Hepatocyte (in vitro differentiated cells): Measurements from ENCODE around the gene ILRUN. TPM values are rescaled to one million over a fixed set of nuclear protein-coding genes. Genes with fewer than 3 reads are reported as not detected.
"Not testable (repeated sequence)": the region's sequence is repeated elsewhere in the genome, so short reads cannot be mapped to it uniquely, and the experiment has no call there.

ENCODE experiments used
- DNase-seq: peaks from one replicate; pipeline ENCODE4 v3.0.0-alpha.2; 2016; ENCODE audit warnings: low spot score
- H2AFZ ChIP-seq: fragments of 200-600 bp; sonication (generic); 2 replicates; pipeline ENCODE4 v1.6.0; 2016; ENCODE audit warnings: antibody characterized with exemption, mild to moderate bottlenecking
- H3K27ac ChIP-seq: fragments of 200-600 bp; sonication (generic); 2 replicates; pipeline ENCODE4 v1.5.1; 2016; ENCODE audit warnings: mild to moderate bottlenecking
- H3K27me3 ChIP-seq: fragments of 200-600 bp; sonication (generic); 2 replicates; pipeline ENCODE4 v1.6.1; 2016
- H3K36me3 ChIP-seq: fragments of 200-600 bp; sonication (generic); replicated peaks from 2 replicates; pipeline ENCODE4 v1.5.1; 2016; ENCODE audit warnings: low read depth; ENCODE audit not compliant: insufficient read depth
- H3K4me1 ChIP-seq: fragments of 200-600 bp; sonication (generic); 2 replicates; pipeline ENCODE4 v1.5.1; 2016; ENCODE audit warnings: mild to moderate bottlenecking, moderate library complexity; ENCODE audit not compliant: insufficient read depth
- H3K4me2 ChIP-seq: fragments of 200-600 bp; sonication (generic); 2 replicates; pipeline ENCODE4 v1.6.0; 2016
- H3K4me3 ChIP-seq: fragments of 200-600 bp; sonication (generic); 2 replicates; pipeline ENCODE4 v1.5.1; 2016; ENCODE audit warnings: mild to moderate bottlenecking
- H3K79me2 ChIP-seq: fragments of 200-600 bp; sonication (generic); 2 replicates; pipeline ENCODE4 v1.6.0; 2017; ENCODE audit warnings: mild to moderate bottlenecking
- H3K9me2 ChIP-seq: fragments of 200-600 bp; sonication (generic); replicated peaks from 2 replicates; pipeline ENCODE4 v1.6.0; 2017; ENCODE audit warnings: mild to moderate bottlenecking; ENCODE audit not compliant: insufficient read depth
- H3K9me3 ChIP-seq: fragments of 200-600 bp; sonication (generic); 2 replicates; pipeline ENCODE4 v1.5.1; 2016; ENCODE audit warnings: low read depth, mild to moderate bottlenecking
- H4K20me1 ChIP-seq: fragments of 200-600 bp; sonication (generic); 2 replicates; pipeline ENCODE4 v1.6.0; 2016; ENCODE audit warnings: mild to moderate bottlenecking; ENCODE audit not compliant: insufficient read depth, poor library complexity, severe bottlenecking
- CTCF ChIP-seq: fragments of 200-600 bp; sonication (generic); IDR thresholded peaks from 2 replicates; pipeline ENCODE4 v1.5.1; 2016; ENCODE audit warnings: antibody characterized with exemption, mild to moderate bottlenecking; ENCODE audit not compliant: poor library complexity
- EZH2 ChIP-seq: fragments of 200-600 bp; sonication (generic); IDR thresholded peaks from 2 replicates; pipeline ENCODE4 v1.6.1; 2016; ENCODE audit warnings: antibody characterized with exemption, mild to moderate bottlenecking, borderline replicate concordance
- EZH2phosphoT487 ChIP-seq: fragments of 200-600 bp; sonication (generic); IDR thresholded peaks from one replicate; pipeline ENCODE4 v1.6.1; 2018; ENCODE audit warnings: antibody characterized with exemption, mild to moderate bottlenecking, low read depth, moderate library complexity; ENCODE audit not compliant: unreplicated experiment, severe bottlenecking
- WGBS: methylation state at CpG from one replicate; pipeline ENCODE4 v1.1.6; 2016; ENCODE audit warnings: low lambda C conversion rate; ENCODE audit errors: missing lambda C conversion rate; 5-methylcytosine and 5-hydroxymethylcytosine counted together
- polyA plus RNA-seq: library from polyadenylated mRNA; unstranded; fragments of >200 nt; fragmentation: Nextera tagmentation; extraction: Ambion mirVana; gene quantifications from 2 replicates; pipeline ENCODE4 v1.2.1, GENCODE V29; 2016
- total RNA-seq: library from RNA; depleted of rRNA; stranded (reverse); fragments of >200 nt; gene quantifications from 2 replicates; pipeline ENCODE4 v1.2.3, GENCODE V29; 2014

ILRUN gene
- total and polyA plus RNA-seq, 2 experiments from 2014 or later = 12.7 to 61.3 TPM

DNA sequence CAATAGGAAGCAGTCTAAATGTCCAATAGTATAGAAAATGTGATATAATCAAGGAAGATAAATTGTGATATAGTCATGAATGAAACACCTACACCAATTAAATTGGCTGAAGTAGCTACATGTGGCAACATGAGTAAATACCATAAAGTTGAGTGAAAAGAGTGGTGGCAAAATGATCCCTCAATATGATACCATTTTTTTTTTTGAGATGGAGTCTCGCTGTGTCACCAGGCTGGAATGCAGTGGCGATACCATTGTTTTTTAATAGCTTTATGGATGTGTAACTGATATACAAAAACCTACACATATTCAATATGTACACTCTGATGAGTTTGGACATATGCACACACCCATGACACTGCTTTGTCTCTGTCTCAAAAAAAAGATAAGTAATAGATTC, 20.9 kb upstream of the ILRUN start:
- no peak for DNase-seq
- TF ChIP-seq EZH2 = no peak
- no peak overlapping the region for H3K4me2 ChIP-seq
- H3K27ac ChIP-seq = no peak overlapping the region
- H3K27me3 ChIP-seq = no peaks in the 10 kb centered on the region
- H2AFZ ChIP-seq = no peak overlapping the region
- H3K4me3 ChIP-seq = no peak overlapping the region
- WGBS = 94% methylated on average over 2 of the region's 2 CpGs
- H3K79me2 ChIP-seq = no peaks in the 10 kb centered on the region
- H3K9me2 ChIP-seq = no peaks in the 10 kb centered on the region
- H4K20me1 ChIP-seq = no peaks in the 10 kb centered on the region
- H3K36me3 ChIP-seq = no peaks in the 10 kb centered on the region
- H3K9me3 ChIP-seq = no peaks in the 10 kb centered on the region
- H3K4me1 ChIP-seq = peaks cover 16% of the 10 kb centered on the region

- Histone ChIP-seq H3K27ac (no peak overlapping the region), H3K4me2 (no peak overlapping the region), H3K79me2 (no peaks in the 10 kb centered on the region), H3K4me1 (peaks cover 13% of the 10 kb centered on the region), H3K9me2 (no peaks in the 10 kb centered on the region), H3K9me3 (no peaks in the 10 kb centered on the region), H3K36me3 (no peaks in the 10 kb centered on the region), H4K20me1 (no peaks in the 10 kb centered on the region), H2AFZ (no peak overlapping the region), H3K27me3 (no peaks in the 10 kb centered on the region), H3K4me3 (no peak overlapping the region)
- DNase-seq = no peak
- no peak for TF ChIP-seq EZH2
- no peak for TF ChIP-seq EZH2phosphoT487
- TF ChIP-seq CTCF = no peak
- WGBS = 98% methylated on average over 4 of the region's 4 CpGs
Observed at GRCh38 chr6:34714663-34715062, 18.1 kb upstream of the ILRUN start.

- 93% methylated on average over 7 of the region's 7 CpGs for WGBS
- not testable (repeated sequence) for H3K9me2 ChIP-seq, H2AFZ ChIP-seq, H3K27me3 ChIP-seq, H3K4me1 ChIP-seq, H3K9me3 ChIP-seq, H3K4me2 ChIP-seq, DNase-seq, H3K4me3 ChIP-seq, H3K36me3 ChIP-seq, H3K79me2 ChIP-seq, H3K27ac ChIP-seq, H4K20me1 ChIP-seq
Observed at GRCh38 chr6:34712881-34713280, 16.3 kb upstream of the ILRUN start.

- TF ChIP-seq EZH2 (no peak), EZH2phosphoT487 (no peak), CTCF (no peak)
- Histone ChIP-seq H3K9me3 (no peaks in the 10 kb centered on the region), H3K4me3 (no peak overlapping the region), H3K9me2 (no peaks in the 10 kb centered on the region), H2AFZ (peak overlapping the region; percentile 18), H3K79me2 (no peaks in the 10 kb centered on the region), H3K27me3 (no peaks in the 10 kb centered on the region), H3K4me1 (peaks cover 4% of the 10 kb centered on the region), H4K20me1 (no peaks in the 10 kb centered on the region), H3K36me3 (no peaks in the 10 kb centered on the region), H3K27ac (peak overlapping the region; percentile 37), H3K4me2 (no peak overlapping the region)
- 53% methylated on average over 5 of the region's 5 CpGs for WGBS
- peak; percentile 44 for DNase-seq
Observed at GRCh38 chr6:34709386-34709785, 12.8 kb upstream of the ILRUN start.

DNA sequence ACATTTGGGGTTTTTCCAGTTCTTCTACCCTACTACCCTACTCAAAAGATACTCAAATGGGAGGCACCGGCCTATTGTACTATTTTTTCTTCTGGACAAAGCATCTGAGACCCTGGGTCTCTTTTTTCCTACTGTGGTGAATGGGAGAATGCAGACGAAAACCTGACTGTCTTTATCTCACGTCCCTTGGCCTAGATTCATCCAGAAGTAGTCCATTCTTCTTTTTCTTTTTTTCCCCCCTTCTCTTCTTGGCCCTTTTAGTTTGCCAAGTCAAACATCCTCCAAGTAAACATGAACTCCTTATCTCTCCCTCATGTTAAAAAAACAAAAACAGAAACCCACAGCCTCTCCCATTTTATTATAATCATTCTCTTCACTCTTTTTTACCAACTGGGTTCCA, 8.7 kb upstream of the ILRUN start:
- TF ChIP-seq CTCF (no peak), EZH2 (no peak), EZH2phosphoT487 (no peak)
- Histone ChIP-seq H3K9me2 (no peaks in the 10 kb centered on the region), H3K36me3 (no peaks in the 10 kb centered on the region), H2AFZ (peak overlapping the region; percentile 31), H3K9me3 (no peaks in the 10 kb centered on the region), H3K27me3 (no peaks in the 10 kb centered on the region), H3K79me2 (no peaks in the 10 kb centered on the region), H3K4me2 (no peak overlapping the region), H3K4me3 (no peak overlapping the region), H3K27ac (no peak overlapping the region), H3K4me1 (peaks cover 4% of the 10 kb centered on the region), H4K20me1 (no peaks in the 10 kb centered on the region)
- 62% methylated on average over 3 of the region's 3 CpGs for WGBS
- no peak for DNase-seq
